HG02970 (cell line): ENCODE results near the gene RELCH.
"Not testable (repeated sequence)": the region's sequence is repeated elsewhere in the genome, so short reads cannot be mapped to it uniquely, and the experiment has no call there.

Source experiments
- ATAC-seq: cut with Tn5 transposase; IDR thresholded peaks from one replicate; pipeline ENCODE4 v1.9.1; 2021; ENCODE audit warnings: mild to moderate bottlenecking, moderate library complexity, moderate number of reproducible peaks; ENCODE audit not compliant: unreplicated experiment, low FRiP score

The RELCH gene, protein sequence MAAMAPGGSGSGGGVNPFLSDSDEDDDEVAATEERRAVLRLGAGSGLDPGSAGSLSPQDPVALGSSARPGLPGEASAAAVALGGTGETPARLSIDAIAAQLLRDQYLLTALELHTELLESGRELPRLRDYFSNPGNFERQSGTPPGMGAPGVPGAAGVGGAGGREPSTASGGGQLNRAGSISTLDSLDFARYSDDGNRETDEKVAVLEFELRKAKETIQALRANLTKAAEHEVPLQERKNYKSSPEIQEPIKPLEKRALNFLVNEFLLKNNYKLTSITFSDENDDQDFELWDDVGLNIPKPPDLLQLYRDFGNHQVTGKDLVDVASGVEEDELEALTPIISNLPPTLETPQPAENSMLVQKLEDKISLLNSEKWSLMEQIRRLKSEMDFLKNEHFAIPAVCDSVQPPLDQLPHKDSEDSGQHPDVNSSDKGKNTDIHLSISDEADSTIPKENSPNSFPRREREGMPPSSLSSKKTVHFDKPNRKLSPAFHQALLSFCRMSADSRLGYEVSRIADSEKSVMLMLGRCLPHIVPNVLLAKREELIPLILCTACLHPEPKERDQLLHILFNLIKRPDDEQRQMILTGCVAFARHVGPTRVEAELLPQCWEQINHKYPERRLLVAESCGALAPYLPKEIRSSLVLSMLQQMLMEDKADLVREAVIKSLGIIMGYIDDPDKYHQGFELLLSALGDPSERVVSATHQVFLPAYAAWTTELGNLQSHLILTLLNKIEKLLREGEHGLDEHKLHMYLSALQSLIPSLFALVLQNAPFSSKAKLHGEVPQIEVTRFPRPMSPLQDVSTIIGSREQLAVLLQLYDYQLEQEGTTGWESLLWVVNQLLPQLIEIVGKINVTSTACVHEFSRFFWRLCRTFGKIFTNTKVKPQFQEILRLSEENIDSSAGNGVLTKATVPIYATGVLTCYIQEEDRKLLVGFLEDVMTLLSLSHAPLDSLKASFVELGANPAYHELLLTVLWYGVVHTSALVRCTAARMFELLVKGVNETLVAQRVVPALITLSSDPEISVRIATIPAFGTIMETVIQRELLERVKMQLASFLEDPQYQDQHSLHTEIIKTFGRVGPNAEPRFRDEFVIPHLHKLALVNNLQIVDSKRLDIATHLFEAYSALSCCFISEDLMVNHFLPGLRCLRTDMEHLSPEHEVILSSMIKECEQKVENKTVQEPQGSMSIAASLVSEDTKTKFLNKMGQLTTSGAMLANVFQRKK

DNA sequence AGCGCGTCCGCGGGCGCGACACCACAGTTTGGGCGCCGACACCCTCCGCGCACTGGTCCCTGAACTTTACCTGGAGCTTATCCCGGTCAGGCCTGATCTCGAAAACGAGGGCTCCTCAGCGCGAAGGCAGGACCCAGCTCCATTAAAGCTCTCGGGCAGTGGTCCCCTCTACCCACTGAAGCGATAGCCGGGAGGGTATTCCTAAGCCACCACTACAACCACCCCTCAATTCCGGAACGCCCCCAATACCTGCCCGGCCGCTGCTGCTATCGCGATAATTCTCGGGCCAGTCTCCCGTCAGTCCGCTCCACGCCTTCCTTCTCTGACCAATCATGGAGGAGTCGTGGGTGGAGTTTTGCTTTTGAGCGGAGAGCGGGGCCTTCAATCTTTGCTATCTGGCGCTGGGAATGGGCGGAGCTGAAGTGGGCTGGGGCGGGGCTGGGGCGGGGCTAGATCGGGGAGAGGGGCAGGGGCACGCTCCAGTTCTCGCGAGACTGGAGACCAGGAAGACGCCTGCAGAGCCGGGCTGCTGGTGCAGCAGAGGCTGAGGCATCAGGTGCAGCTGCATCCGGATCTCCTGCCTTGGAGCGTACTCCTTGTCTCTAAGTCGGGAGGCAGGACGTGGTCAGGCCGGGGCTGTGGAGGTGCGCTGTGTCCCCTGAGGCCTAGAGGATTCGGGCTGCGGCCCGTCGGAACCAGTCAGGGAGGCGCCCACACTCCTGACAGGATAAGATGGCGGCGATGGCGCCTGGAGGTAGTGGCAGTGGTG lies at the start of gene RELCH, which contains the start of gene PIGN:
Gene RELCH (plus strand): TSS at position 482 of the 769 bp plus-strand sequence. CDS start 251 bp downstream, at position 733.
Gene PIGN (minus strand): TSS at position 283 of the 769 bp plus-strand sequence. CDS start 25,703 bp downstream, outside the sequence.
- peak; percentile 88 for ATAC-seq

DNA sequence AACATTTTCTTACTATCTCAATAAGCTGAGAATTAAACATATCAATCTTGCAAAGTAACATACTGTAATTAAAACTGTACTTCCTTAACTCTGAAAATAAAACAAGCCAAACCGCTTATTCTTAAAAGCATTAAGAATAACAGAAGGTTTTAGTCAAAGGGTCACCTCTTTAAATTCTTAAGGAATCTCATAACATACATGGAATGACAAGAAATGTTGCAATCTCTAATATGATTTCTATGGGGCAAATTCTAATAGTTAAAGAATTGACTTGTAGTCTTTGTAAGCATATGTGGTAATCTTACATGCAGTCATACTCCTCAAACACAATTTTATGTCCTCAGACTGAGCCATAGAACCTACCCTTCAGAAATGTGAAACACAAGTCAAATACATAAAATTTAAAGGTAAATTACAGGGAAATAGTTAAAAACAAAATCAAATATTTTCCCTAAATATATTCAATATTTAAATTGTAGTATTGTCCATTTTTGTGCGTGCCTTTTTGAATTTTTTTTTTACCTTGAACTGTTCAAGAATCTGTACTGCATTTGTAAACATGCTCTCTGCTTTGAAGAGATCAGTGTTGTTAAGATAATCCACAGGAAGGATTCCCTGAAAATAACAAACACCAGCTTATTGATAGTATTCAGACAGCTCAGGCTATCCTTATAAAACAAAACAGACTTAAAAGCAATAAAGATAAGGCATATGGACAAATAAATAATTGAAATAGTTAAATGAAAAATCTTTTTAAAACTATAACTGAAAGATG lies 48.4 kb upstream of the RELCH start:
- ATAC-seq, result no peak

DNA sequence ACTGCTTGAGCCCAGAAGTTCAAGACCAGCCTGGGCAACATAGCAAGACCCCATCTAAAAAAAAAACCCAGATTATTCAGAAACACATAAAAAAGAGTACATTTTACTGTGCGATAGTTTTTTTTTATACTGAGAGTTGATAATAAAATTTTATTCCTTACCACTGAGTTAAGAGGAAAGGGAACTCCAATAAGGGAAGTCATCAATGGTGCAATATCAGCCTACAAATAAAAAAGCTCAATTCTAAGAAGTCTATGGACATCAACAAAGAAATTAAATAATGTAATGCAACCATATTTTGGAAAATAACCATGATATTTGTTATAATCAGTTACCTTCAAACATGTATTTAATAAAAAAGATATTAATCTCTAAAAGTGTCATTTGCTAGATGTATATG lies 46.8 kb upstream of the RELCH start:
- ATAC-seq, result no peak

DNA sequence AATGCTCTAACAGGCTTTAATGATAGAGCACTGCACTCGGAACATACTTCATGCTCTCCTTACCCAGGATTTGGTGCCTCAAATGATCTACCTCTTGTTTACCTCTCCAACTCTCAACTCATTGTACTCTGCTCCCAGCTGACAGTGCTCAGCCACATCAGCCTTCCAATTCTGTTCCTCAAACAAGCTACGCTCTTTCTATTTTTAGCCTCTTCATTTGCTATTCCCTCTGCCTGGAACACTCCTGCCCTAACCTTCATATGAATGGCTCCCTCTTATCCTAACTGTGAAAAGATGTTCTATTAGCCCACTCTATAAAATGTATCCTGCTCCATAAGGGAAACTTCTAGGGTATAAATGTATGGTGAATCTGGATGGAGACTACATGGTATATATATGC lies 42.7 kb upstream of the RELCH start:
- no peak for ATAC-seq

DNA sequence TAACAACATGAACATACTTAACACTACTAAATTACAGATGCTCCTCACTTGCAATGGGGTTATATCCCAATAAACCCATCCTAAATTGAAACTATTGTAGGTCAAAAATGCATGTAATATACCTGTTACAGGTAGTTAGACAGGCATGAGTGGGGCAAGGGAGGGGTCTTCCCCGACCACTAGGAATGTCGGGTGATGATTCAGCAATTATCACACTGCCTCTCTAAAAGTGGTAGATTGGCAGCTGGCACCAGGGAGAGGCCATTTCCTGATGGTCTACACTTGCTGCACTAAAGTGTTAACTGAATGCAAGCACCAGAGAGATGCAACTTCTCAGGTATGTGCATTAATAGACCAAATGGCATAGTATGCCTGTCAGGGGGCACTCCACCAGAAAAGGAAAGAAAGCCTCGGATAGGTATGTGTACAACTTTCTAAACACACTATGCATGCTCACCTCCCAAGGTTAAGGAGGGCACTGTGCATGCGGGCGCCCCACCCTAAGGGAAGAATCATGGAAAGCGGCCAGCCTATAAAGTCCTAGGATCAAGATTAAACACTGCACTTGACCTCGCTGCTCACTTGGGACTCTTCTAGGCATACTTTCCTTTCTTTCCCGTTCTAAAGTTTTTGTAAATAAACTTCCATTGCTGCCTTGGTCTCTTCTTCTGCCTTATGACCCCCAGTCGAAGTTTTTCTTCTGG lies 35.8 kb upstream of the RELCH start:
- ATAC-seq, result no peak

DNA sequence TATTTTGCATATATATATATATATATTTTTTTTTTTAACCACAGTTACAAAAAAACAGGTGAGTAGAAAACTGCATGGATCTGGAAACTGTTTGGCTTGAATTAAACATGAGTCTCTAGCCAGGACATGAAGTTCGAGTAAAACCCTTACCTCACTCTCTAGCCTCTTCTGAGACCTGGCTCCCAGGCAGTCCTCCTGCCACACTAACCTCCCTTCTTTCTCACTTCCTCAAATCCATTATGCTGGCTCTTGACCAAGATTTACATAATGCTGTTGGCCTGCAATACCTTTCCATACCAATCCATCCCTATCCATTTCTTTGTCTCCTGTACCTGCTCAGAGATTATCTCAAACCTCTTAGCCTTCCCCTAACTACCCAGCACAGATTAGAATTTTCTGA lies 34.2 kb upstream of the RELCH start:
- ATAC-seq, result no peak

DNA sequence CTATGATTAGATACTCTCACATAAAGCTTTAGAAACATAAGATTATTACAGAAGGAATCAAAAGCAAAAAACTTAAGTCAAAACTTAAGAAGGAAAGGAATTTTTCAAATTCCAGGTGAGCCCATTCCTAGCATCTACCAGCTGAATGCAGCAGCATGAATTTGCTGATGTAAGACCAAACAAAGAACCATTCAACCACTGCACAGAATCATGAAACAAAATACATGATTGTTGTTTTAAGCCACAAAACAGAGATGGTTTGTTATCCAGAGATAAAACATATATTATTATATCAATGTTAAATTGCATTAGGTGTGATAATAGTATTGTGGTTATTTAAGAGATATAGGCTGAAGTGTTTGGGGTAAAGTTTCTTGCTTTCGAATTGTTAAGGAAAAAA lies 29.2 kb upstream of the RELCH start:
- ATAC-seq, result no peak

DNA sequence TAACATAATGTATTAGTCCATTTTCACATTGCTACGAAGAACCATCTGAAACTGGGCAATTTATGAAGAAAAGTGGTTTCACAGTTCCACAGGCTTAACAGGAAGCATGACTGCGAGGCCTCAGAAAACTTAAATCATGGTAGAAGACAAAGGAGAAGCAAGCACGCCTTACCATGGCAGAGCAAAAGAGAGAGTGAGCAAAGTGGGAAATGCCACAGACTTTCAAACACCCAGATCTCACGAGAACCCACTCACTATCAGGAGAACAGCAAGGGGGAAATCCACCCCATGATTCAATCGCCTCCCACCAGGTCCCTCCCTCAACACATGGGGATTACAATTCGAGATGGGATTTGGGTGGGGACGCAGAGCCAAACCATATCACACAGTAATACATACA lies 22.7 kb upstream of the RELCH start:
- no peak for ATAC-seq

DNA sequence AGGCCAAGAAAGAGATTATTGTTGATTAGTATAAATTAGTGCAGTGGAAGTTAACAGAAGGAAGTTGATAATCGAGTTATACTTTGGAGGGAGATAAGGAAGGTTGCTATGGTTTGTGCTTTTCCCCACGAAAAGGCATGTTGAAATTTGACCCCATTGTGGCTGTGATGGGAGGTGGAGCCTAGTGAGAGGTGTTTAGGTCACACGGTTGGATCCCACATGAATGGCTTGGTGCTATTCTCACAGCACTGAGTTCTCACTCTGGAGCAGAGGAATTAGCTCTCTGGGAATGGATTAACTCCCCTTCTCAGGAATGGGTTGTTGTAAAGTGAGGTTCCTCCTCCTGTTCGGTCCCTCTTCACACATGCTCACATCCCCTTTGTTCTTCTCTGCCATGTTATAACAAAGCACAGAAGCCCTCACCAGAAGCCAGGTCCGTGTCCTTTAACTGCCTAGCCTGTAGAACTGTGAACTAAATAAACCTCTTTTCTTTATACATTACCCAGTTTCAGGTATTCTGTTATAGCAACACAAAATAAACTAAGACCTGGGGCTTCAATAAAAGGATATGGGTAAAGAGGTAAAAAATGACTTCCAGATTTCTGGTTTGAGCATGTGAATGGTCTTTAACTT lies 22.1 kb upstream of the RELCH start:
- no peak for ATAC-seq

DNA sequence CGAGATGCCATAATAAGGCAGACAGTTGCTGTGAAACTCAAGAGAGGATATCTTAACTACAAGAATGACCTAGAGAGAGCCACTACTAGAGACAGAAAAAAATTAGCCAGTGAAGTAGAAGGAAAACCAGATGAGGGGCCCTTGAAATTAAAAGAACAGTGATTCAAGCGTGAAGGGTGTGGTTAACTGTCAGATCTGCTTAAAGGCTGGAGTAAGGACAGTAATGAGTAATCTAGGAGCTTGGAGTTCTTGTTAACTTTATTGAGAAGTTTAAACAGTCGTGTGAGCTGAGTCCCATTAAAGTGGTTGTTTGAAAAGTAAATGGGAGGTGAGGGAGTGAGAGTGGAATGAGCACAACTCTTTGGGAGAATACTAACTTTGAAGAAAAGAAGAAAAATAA lies 21.5 kb upstream of the RELCH start:
- no peak for ATAC-seq

DNA sequence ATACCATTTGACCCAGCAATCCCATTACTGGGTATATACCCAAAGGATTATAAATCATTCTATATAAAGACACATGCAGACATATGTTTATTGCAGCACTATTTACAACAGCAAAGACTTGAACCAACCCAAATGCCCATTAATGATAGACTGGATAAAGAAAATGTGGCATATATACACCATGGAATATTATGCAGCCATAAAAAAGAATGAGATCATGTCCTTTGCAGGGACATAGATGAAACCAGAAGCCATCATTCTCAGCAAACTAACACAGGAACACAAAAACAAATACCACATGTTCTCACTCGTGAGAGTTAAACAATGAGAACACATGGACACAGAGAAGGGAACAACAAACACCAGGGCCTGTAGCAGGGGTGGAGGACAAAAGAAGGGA lies 20.5 kb upstream of the RELCH start:
- ATAC-seq, result not testable (repeated sequence)

DNA sequence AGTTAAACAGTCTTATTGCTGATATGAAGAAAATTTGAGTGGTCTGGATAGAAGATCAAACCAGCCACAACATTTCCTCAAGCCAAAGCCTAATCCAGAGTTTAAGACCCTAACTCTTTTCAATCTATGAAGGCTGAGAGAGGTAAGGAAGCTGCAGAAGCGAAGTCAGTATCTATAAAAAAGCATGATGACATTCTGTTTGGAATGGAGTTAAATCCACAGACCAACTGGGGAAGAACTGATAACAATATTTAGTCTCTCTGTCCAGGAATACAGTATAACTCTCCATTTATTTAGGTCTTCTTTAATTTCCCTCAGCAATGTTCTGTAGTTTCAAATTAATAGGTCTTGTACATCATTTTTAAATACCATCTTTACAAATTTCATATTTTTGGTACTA lies 16.2 kb upstream of the RELCH start:
- ATAC-seq, result no peak

DNA sequence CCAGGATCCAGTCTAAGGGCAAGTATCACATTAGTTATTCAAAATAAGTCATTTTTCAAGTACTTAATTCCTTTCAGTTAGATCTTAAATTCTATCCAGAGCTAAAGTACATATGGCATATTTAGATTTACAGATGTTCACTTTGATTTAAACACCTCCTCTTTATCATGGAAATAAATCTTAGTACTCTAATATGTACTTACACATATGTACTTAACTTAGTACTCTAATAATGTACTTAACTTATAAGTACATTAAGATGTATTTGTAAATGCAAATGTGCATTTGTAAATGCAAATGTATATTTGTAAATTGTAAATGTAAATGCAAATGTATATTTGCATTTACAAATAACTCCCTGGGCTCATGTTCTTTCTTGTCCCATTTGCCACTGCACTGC lies 14.8 kb upstream of the RELCH start:
- no peak for ATAC-seq

DNA sequence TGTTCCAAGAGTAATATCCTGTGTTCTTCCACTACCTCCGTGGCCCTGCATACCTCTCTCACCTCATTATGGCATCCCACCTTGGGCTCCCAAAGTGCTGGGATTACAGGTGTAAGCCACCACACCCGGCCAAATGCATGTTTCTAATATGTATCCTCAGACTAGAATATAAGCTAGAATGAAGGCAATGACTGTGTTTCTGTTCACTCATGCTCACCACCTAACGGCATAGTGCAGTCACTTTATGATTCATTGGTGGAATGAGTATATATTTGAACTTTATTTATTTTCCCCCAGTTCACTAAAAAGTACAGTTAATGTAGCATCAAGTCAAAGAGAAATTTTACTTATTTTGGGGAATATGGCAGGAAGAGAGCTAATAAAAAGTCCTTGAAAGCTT lies 11.5 kb upstream of the RELCH start:
- no peak for ATAC-seq

DNA sequence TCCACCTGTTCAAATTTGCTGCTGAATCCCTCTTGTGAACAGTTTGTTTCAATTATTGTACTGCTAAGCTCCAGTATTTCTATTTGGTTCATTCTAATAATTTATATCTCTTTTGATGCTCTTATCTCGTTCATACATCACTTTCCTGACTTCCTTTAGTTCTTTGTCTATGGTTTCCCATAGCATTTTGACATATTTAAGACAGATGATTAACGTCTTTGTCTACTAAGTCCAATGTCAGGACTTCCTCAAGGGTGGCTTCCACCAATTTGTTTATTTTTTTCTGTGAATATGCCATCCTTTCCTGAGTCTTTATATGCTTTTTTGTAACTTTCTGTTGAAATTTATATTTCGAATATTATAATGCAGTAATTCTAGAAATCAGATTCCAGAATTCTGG lies 9.8 kb upstream of the RELCH start:
- ATAC-seq, result no peak

DNA sequence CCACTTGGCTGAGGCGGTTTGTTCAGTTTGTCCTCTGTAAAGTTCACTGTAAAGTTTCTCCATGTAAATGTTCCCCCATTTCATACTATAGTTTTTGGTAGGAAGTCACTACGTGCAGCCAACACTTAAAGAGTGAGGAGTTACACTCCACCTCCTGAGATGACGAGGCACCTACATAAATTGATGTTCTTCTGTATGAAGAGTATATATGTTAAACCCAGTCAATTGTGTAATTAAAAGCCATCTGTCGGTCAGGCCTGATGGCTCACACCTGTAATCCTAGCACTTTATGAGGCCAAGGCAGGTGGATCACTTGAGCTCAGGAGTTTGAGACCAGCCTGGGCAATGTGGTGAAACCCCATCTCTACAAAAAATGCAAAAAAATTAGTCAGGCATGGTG lies 7.8 kb upstream of the RELCH start:
- no peak for ATAC-seq

DNA sequence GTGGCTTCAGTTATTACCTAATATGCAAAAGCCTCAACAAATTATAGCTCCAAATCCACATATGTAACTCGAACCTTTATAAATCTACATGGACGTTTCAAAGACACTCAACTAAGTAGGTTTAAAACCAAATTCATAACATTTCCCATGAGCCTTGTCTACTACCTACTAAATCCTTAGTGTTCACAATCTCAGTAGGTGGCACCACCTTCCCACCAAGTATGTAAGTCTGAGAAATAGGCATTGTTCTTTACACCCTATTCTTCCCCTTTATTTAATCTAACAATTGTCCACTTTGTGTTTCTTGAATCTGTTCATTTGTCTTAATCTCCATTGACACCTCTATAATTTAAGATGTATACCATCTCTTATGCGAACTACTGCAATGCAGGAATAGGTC lies 4.8 kb upstream of the RELCH start:
- no peak for ATAC-seq

DNA sequence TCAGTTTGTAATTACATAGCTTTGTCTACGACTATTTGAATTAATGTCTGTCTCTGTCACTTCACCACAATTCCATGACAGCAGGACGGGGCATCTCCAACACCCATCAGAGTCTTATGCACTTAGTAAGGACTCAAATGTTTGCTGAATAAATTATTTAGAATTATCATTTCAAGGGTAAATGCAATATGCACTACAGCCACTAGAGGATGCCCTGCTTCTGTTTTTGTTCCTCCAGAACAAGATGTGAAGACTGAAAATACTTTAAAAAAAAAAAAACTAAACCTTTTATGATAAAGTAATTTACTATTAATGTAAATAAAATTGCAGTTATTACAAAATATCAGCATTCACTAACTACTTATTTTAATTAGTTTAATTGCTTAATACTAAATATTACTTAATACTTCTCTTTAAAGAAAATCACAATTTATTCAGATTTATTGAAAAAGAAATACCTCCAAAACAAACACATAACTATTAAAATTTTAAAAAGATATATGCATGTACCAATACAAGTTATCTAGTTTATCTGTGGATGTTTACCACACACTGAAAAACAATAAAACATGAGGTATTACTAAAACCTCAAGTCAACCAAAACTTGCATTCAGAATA lies 3.4 kb upstream of the RELCH start:
- no peak for ATAC-seq
